ENCODE results near the gene PIEZO1. TPM values are rescaled to one million over a fixed set of nuclear protein-coding genes. Genes with fewer than 3 reads are reported as not detected.

Gene PIEZO1
- total and polyA plus RNA-seq, 10 donors, result 145 to 385 (median 201) TPM

DNA sequence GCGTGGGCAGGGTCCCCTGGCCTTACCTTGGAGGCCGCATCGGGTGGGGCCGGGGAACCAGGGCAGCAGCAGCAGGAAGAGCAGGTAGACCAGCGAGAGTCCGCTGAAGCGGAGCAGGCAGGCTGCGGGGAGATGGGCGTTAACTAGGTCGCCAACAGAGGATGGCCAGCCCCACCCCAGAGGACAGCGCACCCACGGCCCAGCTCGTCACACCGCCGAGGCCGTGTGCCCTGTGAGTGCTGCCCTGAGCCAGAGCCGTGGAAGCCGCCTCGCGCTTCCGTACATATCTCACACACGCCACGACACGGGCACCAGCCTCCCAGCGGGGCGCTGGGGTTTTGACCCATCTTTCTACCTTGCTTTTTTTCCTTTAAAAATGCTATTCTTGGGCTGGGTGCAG, 35.7 kb downstream of the PIEZO1 start:
- no peak overlapping the region for H3K27ac ChIP-seq
- TF ChIP-seq, protein P1, sequence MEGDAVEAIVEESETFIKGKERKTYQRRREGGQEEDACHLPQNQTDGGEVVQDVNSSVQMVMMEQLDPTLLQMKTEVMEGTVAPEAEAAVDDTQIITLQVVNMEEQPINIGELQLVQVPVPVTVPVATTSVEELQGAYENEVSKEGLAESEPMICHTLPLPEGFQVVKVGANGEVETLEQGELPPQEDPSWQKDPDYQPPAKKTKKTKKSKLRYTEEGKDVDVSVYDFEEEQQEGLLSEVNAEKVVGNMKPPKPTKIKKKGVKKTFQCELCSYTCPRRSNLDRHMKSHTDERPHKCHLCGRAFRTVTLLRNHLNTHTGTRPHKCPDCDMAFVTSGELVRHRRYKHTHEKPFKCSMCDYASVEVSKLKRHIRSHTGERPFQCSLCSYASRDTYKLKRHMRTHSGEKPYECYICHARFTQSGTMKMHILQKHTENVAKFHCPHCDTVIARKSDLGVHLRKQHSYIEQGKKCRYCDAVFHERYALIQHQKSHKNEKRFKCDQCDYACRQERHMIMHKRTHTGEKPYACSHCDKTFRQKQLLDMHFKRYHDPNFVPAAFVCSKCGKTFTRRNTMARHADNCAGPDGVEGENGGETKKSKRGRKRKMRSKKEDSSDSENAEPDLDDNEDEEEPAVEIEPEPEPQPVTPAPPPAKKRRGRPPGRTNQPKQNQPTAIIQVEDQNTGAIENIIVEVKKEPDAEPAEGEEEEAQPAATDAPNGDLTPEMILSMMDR (IDR thresholded peaks at IDR 0.05 in 8 of 11, conservative IDR thresholded peaks at IDR 0.05 in 3 of 11), result no peak
- TF ChIP-seq POLR2A (IDR thresholded peaks at IDR 0.05), result no peak
- peak in 2 of 3 donors; percentile 7 to 24 for TF ChIP-seq POLR2AphosphoS5 (IDR thresholded peaks at IDR 0.05)
- 90 to 95% (median 92%) methylated on average over 26 of the region's 26 CpGs for WGBS, 5 donors
- no peaks in the 10 kb centered on the region for H3K27me3 ChIP-seq (replicated peaks in 1 of 7)
- H3K36me3 ChIP-seq, result peaks cover 0 to 58% (median 4%) of the 10 kb centered on the region in 6 donors
- H3K4me1 ChIP-seq, result peaks cover 28 to 70% (median 41%) of the 10 kb centered on the region in 6 donors
- DNase-seq, result no peak
- intact Hi-C loops (cut with DNase I; ENCODE audit: low total_unique reads), result no loop called here
- no peaks in the 10 kb centered on the region for H3K9me3 ChIP-seq
- H3K4me3 ChIP-seq, result no peak overlapping the region

DNA sequence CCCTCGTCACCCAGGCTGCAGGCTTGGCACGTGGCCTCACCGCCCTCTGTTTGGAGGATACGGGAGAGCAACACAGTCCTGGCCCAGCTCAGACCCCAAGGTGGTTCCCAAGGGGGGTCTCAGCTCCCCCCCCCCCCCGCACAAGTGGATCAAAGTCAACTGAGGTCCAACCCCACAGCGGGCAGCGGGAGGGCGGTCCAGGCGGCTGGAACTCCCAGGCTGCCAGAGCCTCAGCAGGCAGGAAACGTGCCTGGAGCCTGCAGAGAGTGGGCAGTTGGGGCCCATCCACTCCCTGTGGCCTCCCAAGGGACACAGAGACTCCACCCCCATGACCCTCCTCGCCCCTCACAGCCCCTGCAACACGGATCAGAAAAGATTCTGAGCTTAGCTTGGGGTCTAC, 36.7 kb downstream of the PIEZO1 start:
- no peak for TF ChIP-seq POLR2AphosphoS5 (IDR thresholded peaks at IDR 0.05)
- TF ChIP-seq POLR2A (IDR thresholded peaks at IDR 0.05), result no peak
- TF ChIP-seq, protein P1 (IDR thresholded peaks at IDR 0.05 in 8 of 11, conservative IDR thresholded peaks at IDR 0.05 in 3 of 11), result no peak
- Histone ChIP-seq H3K27me3 (replicated peaks in 1 of 7) (no peaks in the 10 kb centered on the region), H3K4me1 (peaks cover 35 to 70% (median 47%) of the 10 kb centered on the region in 6 donors), H3K36me3 (peaks cover 0 to 54% (median 4%) of the 10 kb centered on the region in 6 donors), H3K9me3 (no peaks in the 10 kb centered on the region), H3K4me3 (no peak overlapping the region), H3K27ac (peak overlapping the region in 1 of 8 donors; percentile 33)
- 79 to 92% (median 85%) methylated on average over 2 to 12 of the region's 12 CpGs for WGBS, 5 donors
- DNase-seq, result no peak
- intact Hi-C loops (cut with DNase I; ENCODE audit: low total_unique reads), result no loop called here

GRCh38 chr16:88747588-88748301, 37.3 kb downstream of the PIEZO1 start:
- WGBS, 5 donors, result 75 to 86% (median 77%) methylated on average over 23 to 26 of the region's 26 CpGs
- intact Hi-C loops (cut with DNase I; ENCODE audit: low total_unique reads), result no loop called here
- no peak for DNase-seq

GRCh38 chr16:88746506-88746905, 38.5 kb downstream of the PIEZO1 start:
- intact Hi-C loops (cut with DNase I; ENCODE audit: low total_unique reads), result no loop called here
- Histone ChIP-seq H3K36me3 (peaks cover 0 to 59% (median 5%) of the 10 kb centered on the region in 6 donors), H3K27me3 (replicated peaks in 1 of 7) (no peaks in the 10 kb centered on the region), H3K4me3 (no peak overlapping the region), H3K9me3 (no peaks in the 10 kb centered on the region), H3K4me1 (peaks cover 39 to 78% (median 59%) of the 10 kb centered on the region in 6 donors), H3K27ac (peak overlapping the region in 7 of 8 donors; percentile 42 to 84 (median 68))
- TF ChIP-seq POLR2AphosphoS5 (IDR thresholded peaks at IDR 0.05) (no peak), POLR2A (IDR thresholded peaks at IDR 0.05) (no peak)
- TF ChIP-seq, protein P1 (IDR thresholded peaks at IDR 0.05 in 8 of 11, conservative IDR thresholded peaks at IDR 0.05 in 3 of 11), result no peak
- DNase-seq, result no peak
- WGBS, 5 donors, result 50 to 71% (median 55%) methylated on average over 17 of the region's 17 CpGs

More at GRCh38 chr16:88747588-88748301, 37.3 kb downstream of the PIEZO1 start:
- peaks cover 0 to 58% (median 4%) of the 10 kb centered on the region in 6 donors for H3K36me3 ChIP-seq
- no peaks in the 10 kb centered on the region for H3K9me3 ChIP-seq
- H3K4me1 ChIP-seq, result peaks cover 39 to 74% (median 53%) of the 10 kb centered on the region in 6 donors
- peak overlapping the region in 2 of 8 donors; percentile 2 to 33 for H3K27ac ChIP-seq
- TF ChIP-seq POLR2AphosphoS5 (IDR thresholded peaks at IDR 0.05) (no peak), POLR2A (IDR thresholded peaks at IDR 0.05) (no peak)
- TF ChIP-seq, protein P1 (IDR thresholded peaks at IDR 0.05 in 8 of 11, conservative IDR thresholded peaks at IDR 0.05 in 3 of 11), result peak in 3 of 11 experiments; percentile 18 to 35 (median 19)
- no peaks in the 10 kb centered on the region for H3K27me3 ChIP-seq (replicated peaks in 1 of 7)
- H3K4me3 ChIP-seq, result no peak overlapping the region
